Activated naive CD8-positive, alpha-beta T cell treated with anti-CD3 and anti-CD28 coated beads, Interleukin-2, amount 50 U/mL, for 16 hours (primary cell): ENCODE measurements around the gene MRPS6.
A peak's percentile ranks its signal among the peaks of the same experiment; 100 is the strongest.

Experiments used
- DNase-seq: peaks from one replicate; pipeline ENCODE4 v3.0.0-alpha.2; 2020; ENCODE audit warnings: low read depth, low spot score

Gene MRPS6

GRCh38 chr21:34073032-34073748 is at the start of gene MRPS6, which contains the start of gene SLC5A3:
MRPS6 (plus strand) TSS chr21:34073578; CDS start chr21:34073701, 123 bp downstream.
SLC5A3 (plus strand) TSS chr21:34073578; CDS start chr21:34095199, 21,621 bp downstream.
- DNase-seq, result peak; percentile 35

DNA sequence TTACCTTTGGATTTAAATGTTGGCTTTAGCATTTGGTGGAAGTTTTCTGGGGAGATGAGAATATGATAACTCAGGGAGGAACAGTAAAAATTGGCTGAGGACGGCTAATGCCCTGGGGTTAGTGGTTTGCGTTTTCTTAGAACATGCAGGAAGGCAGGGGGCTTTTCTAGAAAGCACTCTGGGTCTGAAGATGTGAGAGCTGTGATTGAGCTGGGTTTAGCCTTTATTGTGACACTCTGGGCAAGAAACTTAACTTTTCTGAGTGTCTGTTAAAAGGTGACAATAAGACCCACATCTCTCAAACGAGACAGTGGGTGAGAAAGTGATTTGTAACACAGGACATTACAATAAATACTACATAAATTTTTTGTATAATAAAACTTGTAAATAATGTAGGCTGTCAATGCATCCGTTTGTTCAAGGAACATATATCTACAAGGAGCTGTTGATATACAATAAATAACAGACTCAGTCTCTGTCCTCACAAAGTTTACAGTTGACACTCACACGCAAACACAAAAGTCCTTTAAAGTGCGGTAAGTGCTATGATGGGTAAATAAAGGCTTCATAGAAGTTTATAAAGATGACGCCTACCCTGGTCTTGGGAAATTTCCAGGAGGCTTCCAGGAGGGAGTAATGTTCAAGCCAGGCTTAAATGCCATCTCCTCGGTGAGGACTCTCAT is 49.5 kb upstream of the MRPS6 start:
- no peak for DNase-seq

- no peak for DNase-seq
Observed at GRCh38 chr21:34024374-34024693, 49.0 kb upstream of the MRPS6 start.

DNA sequence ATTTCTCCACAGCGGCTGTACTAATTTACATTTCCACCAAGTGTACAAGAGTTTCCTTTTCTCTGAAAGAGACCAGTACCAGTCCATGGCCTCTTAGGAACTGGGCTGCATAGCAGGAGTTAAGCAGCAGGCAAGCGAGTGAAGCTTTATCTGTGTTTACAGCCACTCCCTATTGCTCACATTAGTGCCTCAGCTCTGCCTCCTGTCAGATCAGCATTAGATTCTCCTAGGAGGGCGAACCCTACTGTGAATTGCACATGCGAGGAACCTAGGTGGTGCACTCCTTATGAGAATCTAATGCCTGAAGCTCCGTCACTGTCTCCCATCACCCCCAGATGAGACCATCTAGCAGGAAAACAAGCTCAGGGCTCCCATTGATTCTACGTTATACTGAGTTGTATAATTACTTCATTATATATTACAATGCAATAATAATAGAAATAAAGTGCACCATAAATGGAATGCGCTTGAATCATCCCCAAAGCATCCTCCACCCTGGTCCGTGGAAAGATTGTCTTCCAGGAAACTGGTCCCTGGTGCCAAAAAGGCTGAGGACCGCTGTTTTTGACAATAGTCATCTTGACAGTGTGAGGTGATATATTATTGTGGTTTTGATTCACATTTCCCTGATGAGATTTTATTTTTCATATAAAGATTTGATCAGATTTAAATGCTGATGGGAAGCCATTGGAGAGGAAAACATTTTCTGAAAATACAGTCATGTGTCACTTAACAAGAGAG is 45.5 kb upstream of the MRPS6 start:
- DNase-seq, result no peak

DNA sequence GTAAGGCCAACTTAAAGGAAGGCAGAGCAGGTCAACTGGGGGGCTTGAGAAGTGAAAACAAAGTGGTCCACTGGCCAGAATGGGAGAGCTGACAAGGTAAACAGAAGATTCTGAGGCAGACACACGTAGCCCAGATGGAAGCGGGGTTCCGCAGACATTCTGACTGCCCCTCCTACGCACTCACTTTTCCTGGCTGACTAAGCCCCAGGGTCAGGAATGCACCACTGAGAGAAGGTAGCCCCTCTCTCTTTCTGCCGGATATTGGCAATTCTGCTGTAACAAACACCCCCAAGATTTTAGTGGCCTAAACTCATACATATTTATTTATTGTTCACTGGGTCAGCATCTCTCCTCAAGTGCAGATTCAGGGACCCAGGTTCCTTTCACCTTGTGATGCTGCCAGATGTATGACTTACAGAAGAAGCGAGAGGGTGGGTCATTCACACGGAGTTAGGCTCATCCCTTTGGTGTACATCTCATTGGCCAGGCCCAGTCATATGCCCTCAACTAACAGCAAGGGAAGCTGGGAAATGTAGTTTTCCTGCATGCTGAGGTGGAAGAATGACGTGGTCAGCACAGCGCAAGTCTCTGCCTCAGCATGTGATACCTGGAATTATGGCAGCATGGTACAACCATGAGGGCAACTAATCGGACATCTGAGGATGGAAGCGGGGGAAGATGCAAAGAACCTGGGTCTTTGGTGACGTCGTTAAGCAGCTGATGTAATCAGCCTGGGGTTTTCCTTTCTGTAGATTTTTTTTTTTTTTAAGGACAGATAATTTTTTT is 43.4 kb upstream of the MRPS6 start:
- no peak for DNase-seq

GRCh38 chr21:34031835-34032370 is 41.5 kb upstream of the MRPS6 start:
- DNase-seq, result no peak

- no peak for DNase-seq
Observed at GRCh38 chr21:34034369-34035014, 38.9 kb upstream of the MRPS6 start.

DNA sequence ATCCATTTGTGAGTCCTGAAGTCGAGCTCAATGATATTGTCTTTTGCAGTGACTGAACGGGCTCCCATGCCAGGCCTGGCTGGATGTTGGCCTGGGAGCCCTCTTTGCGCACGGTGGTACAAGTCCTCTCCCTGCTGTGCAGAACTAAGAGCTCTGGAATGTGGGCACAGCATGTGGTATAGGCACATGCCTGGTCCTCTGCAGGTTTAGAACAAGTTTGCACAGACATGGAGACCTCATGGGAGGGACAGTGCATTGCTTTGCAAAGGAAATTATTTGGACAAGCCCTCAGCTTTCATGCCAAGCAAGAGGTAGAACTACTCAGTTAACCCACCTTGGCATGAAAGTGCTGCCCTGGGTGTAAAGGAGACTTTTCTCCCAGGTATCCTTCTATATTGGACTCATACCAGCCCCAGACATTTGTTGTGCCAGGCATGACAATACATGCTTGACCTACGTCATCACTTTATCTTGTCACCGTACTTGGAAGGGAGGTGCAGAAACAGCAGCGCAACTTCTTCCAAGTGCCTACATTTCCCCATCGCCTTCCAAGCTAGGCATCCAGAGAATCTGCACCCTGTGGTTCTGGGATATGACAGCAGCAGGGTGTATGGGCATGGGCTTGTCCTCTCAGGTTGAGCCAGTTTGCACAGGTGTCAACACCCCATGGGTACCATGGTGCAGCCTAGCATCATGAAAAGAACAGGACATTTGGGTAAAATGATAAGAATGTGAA is 37.6 kb upstream of the MRPS6 start:
- DNase-seq, result no peak

DNA sequence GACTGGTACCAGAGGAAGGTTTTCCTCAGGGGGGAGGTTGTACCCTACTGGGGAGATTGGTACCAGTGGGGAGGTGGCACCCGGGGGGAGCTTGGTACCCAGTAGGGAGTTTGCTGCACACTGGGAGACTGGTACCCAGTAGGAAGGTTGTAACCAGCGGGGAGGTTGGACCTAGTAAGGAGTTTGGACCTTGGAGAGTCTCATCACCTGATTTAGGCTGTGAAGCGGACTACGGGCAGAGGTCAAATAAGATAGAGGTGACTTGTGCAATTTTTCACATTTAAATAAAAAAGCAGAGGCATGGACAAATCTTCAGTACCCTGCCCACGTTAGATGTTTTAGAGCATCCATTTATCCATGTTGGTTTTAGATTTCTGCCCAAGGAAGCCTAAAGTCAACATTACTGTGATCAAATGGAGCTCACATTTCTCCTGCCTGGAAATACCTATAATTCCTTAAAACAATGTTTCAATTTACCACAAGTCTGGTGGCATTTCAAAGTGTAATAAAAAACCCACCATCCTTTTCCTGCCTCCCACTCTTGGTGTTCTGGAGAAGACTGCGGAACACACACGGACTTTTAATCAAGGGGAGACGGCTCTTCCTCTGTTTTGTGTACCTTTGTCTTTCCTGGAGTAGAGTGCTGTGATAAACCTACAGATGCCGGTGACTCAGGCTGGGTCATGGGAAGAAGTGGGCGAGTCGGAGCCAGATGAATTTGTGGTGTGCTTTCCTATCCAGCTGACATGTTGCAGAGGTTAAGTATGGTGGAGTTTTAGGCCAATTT is 36.2 kb upstream of the MRPS6 start:
- no peak for DNase-seq

DNA sequence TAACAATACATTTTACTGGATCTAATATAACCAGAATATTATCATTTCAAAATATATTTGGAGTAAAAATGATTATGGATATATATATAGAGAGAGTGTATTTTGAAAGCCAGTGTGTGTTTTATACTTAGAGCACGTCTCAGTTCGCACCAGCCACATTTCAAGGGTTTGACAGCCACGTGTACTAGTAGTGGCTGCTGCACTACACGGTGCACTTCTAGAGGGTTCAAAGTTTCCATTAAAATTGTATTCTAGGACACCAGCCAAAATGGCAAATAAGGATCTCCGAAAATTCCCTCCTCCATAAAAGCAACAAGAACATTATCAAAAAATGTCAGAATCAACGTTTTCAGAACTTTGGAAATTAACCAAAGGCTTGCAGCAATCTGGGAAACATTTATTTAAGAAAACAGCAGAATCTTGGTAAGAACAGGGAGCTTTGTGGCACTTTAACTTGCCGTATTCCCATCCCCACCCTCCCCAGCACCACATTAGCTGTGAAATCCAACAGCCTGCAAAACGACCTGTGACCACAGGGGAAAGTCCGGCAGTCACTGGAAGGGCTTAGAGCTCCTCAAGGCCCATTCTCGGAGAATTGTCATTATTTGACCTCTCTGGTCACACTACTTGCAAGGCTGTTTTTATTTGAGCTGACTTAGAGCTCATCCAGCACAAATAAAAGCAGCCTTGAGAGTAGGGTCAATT is 33.5 kb upstream of the MRPS6 start:
- no peak for DNase-seq

- no peak for DNase-seq
Observed at GRCh38 chr21:34042735-34043134, 30.6 kb upstream of the MRPS6 start.

GRCh38 chr21:34043333-34043732 is 30.0 kb upstream of the MRPS6 start:
- DNase-seq, result no peak

DNA sequence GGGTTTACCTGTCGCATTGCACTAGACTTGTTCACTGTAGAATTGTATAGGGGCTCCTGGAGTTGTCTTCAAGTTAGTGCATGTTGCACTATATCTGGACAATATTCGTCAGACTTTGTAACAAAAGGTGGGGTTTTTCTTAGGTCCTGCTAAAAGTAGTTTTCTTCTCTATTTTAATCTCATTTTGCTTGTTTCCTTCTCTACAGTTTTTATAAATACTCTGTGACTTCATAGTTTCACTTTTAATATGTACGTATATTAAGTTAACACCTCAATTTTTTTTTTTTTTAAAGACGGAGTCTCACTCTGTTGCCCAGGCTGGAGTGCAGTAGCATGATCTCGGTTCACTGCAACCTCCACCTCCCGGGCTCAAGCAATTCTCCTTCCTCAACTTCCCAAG is 26.5 kb upstream of the MRPS6 start:
- DNase-seq, result no peak

GRCh38 chr21:34047835-34048234 is 25.5 kb upstream of the MRPS6 start:
- DNase-seq, result no peak

DNA sequence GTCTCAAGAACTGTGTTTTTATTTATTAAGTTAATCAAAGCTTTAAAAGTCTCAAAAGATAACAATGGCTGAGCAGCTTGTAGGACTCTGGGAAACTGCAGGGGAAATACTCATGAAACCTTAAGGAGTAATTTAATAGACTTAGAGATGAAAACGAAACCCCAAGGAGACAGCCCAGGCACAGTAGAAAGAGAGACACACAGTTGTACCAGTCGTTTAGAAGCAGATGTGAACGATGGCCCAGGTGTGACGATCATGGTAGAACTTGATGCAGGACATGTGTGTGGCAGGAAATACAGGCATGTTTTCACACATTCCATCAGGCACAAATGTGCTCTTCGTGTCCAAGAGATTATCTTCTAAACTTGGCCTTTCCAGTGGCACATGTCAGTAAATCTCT is 21.2 kb upstream of the MRPS6 start:
- DNase-seq, result no peak

- no peak for DNase-seq
Observed at GRCh38 chr21:34054259-34054658, 19.1 kb upstream of the MRPS6 start.

DNA sequence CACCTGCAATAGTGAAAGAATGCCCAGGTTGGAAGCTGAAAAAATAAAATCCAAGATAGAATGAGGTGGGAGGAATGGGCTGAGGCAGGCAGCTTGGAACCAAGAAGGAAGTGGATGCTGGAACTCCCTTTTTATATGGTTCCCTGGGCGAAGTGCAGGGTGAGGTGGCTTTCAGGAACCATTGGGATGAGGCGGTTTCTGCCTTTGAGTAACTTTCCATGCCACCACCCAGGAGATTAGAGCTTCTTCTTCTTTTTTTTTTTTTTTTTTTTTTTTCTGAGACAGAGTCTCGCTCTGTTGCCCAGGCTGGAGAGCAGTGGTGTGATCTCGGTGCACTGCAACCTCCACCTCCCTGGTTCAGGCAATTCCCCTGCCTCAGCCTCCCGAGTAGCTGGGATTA is 17.8 kb upstream of the MRPS6 start:
- DNase-seq, result no peak

- no peak for DNase-seq
Observed at GRCh38 chr21:34061983-34062382, 11.4 kb upstream of the MRPS6 start.

- no peak for DNase-seq
Observed at GRCh38 chr21:34065027-34065426, 8.4 kb upstream of the MRPS6 start.
